Duodenal mucosa (tissue), 2 donors: ENCODE measurements around the gene PEAK1.
"Not testable (repeated sequence)": the region's sequence is repeated elsewhere in the genome, so short reads cannot be mapped to it uniquely, and the experiment has no call there.

ENCODE experiments used
- H3K27ac ChIP-seq: one replicate; pipeline ENCODE4 v1.7.0; 2013; ENCODE audit warnings: low read depth, low read length
- H3K27me3 ChIP-seq, 2 donors: one replicate each; pipeline ENCODE4 v1.7.0; 2013; ENCODE audit warnings: low read length in 2 of 2, control low read depth in 1 of 2; ENCODE audit not compliant: insufficient read depth in 2 of 2, control insufficient read depth in 1 of 2
- H3K36me3 ChIP-seq, 2 donors: one replicate each; pipeline ENCODE4 v1.7.0; 2013; ENCODE audit warnings: low read length in 2 of 2, control low read depth in 1 of 2; ENCODE audit not compliant: insufficient read depth in 2 of 2, control insufficient read depth in 1 of 2
- H3K4me1 ChIP-seq, 2 donors: one replicate each; pipeline ENCODE4 v1.7.0; 2013; ENCODE audit warnings: low read length in 2 of 2, control low read depth in 1 of 2; ENCODE audit not compliant: insufficient read depth in 2 of 2, control insufficient read depth in 1 of 2
- H3K4me3 ChIP-seq, 2 donors: one replicate each; pipeline ENCODE4 v1.7.0; 2013; ENCODE audit warnings: low read length in 2 of 2, low read depth in 1 of 2
- H3K9ac ChIP-seq, 2 donors: one replicate each; pipeline ENCODE4 v1.7.0; 2013; ENCODE audit warnings: low read length in 2 of 2, low read depth in 1 of 2
- H3K9me3 ChIP-seq, 2 donors: one replicate each; pipeline ENCODE4 v1.7.0; 2013; ENCODE audit warnings: low read length in 2 of 2, control low read depth in 1 of 2; ENCODE audit not compliant: control insufficient read depth in 1 of 2

The PEAK1 gene

DNA sequence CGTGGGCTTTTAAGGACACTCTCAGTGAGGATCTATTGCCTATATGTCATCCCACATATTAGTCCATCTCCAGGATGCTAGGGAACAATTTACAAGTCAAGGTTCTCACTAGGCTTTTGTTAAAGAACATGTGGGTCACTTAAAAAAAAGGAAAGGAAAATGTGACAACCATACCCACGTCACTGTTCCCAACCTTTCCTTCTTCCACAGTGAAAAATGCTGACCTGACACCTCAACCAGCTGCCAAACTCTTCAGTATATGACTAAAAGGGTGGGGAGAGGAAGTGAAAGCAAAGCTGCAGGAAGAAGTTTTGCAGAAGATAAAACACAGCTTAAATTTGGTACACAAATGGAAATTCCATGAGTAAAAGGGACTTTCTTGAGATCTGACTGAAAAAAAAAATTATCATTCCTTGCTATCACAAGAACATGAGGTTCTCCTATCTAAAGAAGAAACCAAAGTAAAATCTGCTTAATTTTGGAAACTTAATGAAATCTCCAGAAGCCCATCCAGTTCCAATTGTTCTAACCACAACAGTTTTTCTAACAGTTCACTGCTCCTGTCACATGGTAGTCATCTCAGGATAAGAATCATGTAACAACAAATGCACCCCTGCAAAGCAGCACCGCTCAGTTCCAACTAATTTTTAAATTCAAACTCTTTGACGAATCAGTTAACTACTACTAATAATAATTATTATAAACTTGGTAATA lies 232.0 kb downstream of the PEAK1 start:
- H3K4me1 ChIP-seq: peaks cover 17 to 18% of the 10 kb centered on the region in 2 donors
- no peak overlapping the region for H3K9ac ChIP-seq

DNA sequence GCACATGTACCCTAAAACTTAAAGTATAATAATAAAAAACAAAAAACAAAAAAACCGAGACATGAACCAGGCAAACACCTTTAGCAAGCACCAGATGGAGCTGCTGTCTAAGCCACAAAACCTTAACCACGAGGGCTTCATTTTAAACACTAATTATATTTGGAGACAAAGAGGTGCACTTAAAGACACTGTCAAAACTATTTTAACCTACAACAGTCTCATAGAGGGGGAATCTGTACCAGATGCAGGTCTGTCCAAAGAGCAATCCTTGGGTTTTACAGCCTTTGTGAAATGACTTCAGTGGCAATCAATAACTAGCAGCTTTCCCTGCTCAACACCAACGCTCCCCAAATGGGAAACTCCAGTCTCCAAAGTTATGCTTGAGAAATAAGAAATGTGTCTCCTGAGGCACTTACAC lies 233.3 kb downstream of the PEAK1 start:
- H3K4me1 ChIP-seq: peaks cover 17 to 18% of the 10 kb centered on the region in 2 donors
- no peaks in the 10 kb centered on the region for H3K36me3 ChIP-seq
- H3K9ac ChIP-seq: no peak overlapping the region
- no peaks in the 10 kb centered on the region for H3K9me3 ChIP-seq
- no peak overlapping the region for H3K27ac ChIP-seq
- no peak overlapping the region for H3K4me3 ChIP-seq
- H3K27me3 ChIP-seq: no peaks in the 10 kb centered on the region

More for the DNA sequence above, 232.0 kb downstream of the PEAK1 start:
- no peak overlapping the region for H3K27ac ChIP-seq
- no peaks in the 10 kb centered on the region for H3K9me3 ChIP-seq
- no peaks in the 10 kb centered on the region for H3K27me3 ChIP-seq
- H3K4me3 ChIP-seq: no peak overlapping the region
- H3K36me3 ChIP-seq: no peaks in the 10 kb centered on the region

DNA sequence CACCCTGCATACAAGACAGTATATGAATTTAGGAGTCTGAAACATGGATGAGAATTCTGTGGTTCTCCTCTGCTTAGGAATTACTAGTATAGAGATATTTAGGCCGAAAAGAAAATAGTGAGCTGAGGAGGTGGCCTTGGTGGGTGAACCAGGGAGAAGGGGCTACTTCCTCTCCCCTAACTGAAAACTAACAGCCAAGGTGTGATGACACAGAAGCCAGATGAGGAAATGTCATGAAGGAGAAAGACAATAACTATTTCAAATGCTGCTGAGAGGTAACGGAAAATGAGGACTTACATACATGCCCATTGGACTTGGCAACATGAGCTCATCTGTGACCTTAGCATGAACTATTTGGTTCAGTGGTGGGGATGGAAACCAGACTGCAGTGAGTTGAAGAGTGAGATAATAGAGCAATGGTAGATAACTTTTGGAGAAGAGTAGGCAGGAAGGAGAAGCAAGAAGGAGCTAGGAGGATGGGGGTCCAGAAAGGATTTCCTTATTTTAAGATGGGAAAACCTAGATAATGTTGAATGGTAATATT lies 234.6 kb downstream of the PEAK1 start:
- Histone ChIP-seq H3K9ac (no peak overlapping the region), H3K4me3 (no peak overlapping the region), H3K4me1 (peaks cover 18% of the 10 kb centered on the region in 2 donors), H3K27ac (no peak overlapping the region), H3K36me3 (no peaks in the 10 kb centered on the region), H3K27me3 (no peaks in the 10 kb centered on the region), H3K9me3 (no peaks in the 10 kb centered on the region)

DNA sequence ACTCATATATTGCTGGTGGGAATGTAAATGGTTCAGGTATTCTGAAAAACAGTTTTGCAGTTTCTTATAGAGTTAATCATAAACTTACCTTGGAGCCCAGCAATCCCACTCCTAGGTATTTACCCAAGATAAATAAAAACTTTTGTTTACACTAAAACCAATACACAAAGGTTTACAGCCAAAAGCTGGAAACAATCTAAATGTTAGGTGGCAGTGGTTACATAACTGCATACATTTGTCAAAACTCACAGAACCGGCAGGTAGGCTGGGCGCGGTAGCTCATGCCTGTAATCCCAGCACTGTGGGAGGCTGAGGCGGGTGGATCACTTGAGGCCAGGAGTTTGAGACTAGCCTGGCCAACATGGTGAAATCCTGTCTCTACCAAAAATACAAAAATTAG lies 235.6 kb downstream of the PEAK1 start:
- H3K27ac ChIP-seq, H3K9me3 ChIP-seq, H3K4me3 ChIP-seq, H3K9ac ChIP-seq, H3K36me3 ChIP-seq, H3K27me3 ChIP-seq: not testable (repeated sequence)
- peaks cover 25 to 27% of the 10 kb centered on the region in 2 donors for H3K4me1 ChIP-seq

DNA sequence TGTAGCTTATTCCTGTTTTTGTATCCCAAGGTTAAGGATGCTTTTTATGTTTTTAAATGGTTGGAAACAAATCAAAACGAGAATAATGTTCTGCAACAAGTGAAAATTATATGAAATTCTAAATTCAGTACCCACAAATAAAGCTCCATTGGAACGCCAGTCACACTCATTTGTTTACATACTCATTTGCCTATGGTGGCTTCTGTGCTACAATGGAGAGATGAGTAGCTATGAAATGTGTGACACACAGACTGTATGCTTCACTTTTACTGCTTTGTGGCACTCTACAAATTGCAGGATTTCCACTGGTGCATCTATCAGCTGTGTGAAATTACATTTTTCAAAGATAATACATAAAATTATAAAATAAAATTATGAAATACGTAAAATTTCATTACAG lies 236.8 kb downstream of the PEAK1 start:
- Histone ChIP-seq H3K4me1 (peaks cover 28 to 39% of the 10 kb centered on the region in 2 donors), H3K4me3 (no peak overlapping the region), H3K9ac (no peak overlapping the region), H3K9me3 (no peaks in the 10 kb centered on the region), H3K36me3 (no peaks in the 10 kb centered on the region), H3K27me3 (no peaks in the 10 kb centered on the region), H3K27ac (no peak overlapping the region)

DNA sequence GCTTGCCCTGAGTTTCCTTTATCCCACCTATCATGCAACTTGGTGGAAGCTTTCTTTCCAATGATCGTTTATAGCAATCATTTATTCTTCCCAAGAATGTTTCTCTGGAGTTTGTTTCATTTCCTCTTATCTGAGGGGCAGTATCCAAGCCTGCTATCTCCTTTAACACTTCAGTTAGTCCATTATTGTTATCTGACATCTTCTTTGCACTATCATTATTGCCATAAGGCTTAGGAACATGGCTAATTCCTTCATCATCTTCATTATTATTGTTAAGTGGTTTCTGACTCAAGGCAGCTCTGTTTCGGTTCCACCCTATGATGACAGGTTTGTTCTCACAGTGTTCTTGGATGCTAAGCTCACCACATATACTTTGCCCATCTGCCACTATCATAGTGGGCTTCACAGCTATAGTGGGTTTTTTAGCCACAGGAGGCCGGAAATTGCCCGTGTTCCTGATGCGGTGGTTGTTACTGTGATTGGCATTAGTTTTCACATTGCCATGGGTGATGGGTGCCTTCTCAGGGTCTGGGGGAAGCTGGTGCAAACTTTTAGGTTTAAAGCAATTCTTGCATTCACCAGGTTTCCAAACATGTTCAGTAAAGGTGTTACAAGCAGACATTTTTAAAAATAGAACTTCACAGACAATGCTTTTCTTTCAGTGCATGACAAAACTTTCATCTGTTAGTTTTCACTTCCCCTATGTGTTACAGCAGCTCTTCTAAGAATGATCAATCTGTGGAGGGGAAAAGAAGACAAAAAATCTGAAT lies 238.4 kb downstream of the PEAK1 start:
- Histone ChIP-seq H3K9ac (no peak overlapping the region), H3K36me3 (no peaks in the 10 kb centered on the region), H3K4me3 (no peak overlapping the region), H3K4me1 (peaks cover 19 to 24% of the 10 kb centered on the region in 2 donors), H3K27me3 (no peaks in the 10 kb centered on the region), H3K27ac (no peak overlapping the region), H3K9me3 (no peaks in the 10 kb centered on the region)

DNA sequence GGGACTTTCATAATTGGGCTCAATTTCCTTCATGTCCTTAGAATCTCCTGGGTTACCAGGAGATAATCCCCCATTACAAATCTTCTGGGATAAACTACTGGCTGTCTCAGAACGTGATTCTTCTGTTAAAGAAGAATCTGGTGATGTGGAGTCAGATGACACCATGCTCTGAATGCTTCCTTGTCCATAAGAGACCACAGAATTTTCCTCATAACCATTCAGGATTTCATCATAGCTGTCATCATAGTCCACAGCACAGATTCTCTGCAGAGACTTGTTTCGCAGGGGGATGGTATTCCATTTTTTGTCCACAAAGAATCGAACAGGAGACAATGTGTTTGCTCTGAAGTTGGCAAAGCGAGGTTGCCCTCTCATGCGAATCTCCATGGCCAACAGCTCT lies 239.1 kb downstream of the PEAK1 start:
- no peak overlapping the region for H3K4me3 ChIP-seq
- no peak overlapping the region for H3K9ac ChIP-seq
- H3K9me3 ChIP-seq: no peaks in the 10 kb centered on the region
- H3K4me1 ChIP-seq: peaks cover 15 to 24% of the 10 kb centered on the region in 2 donors
- no peaks in the 10 kb centered on the region for H3K36me3 ChIP-seq
- no peak overlapping the region for H3K27ac ChIP-seq
- no peaks in the 10 kb centered on the region for H3K27me3 ChIP-seq

DNA sequence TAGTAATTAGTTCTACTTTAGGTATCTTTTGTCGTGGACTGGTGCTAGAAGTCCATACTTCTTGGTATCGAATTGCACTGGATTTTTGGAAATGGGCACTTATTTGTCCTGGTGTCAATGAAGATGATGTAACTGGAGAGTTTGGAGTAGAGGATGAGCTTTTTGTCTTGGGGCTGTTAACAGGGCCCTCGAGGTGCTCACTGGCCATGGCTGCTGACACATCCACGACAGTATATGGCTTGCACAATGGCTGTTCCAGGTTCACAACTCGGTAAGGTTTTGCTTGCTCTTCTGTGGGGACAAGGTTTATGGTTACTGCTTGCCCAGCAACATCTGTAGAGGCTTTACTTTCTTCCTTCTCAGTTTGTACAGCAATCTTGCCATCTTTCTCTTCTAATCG lies 239.6 kb downstream of the PEAK1 start:
- H3K4me3 ChIP-seq: no peak overlapping the region
- no peaks in the 10 kb centered on the region for H3K27me3 ChIP-seq
- no peaks in the 10 kb centered on the region for H3K9me3 ChIP-seq
- no peaks in the 10 kb centered on the region for H3K36me3 ChIP-seq
- peaks cover 15 to 24% of the 10 kb centered on the region in 2 donors for H3K4me1 ChIP-seq
- H3K9ac ChIP-seq: no peak overlapping the region
- H3K27ac ChIP-seq: no peak overlapping the region

DNA sequence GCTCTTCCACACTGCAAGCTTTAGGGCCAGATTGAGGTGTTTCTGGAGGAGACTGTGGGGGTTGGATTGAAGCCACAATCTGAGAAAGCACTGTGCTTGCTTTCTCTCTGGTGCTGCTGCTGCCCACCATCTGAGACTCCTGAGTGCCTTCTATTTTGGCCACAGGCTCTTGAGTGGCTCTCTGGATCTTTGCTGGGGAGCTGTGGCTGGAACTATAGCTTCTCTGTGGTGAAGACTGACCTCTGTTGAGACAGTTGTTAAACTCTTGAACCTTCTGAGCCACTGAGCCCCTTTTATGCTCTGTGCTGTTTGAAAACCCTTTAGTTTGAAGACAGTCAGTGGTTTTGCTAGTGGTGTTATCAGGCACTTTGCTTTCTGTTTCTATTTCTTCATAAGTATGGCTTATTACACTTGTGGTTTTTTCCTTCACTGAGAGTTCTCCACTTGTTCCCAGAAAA lies 240.3 kb downstream of the PEAK1 start:
- H3K27me3 ChIP-seq: no peaks in the 10 kb centered on the region
- H3K36me3 ChIP-seq: no peaks in the 10 kb centered on the region
- H3K9me3 ChIP-seq: no peaks in the 10 kb centered on the region
- H3K9ac ChIP-seq: no peak overlapping the region
- H3K4me3 ChIP-seq: no peak overlapping the region
- peaks cover 15 to 24% of the 10 kb centered on the region in 2 donors for H3K4me1 ChIP-seq
- no peak overlapping the region for H3K27ac ChIP-seq

DNA sequence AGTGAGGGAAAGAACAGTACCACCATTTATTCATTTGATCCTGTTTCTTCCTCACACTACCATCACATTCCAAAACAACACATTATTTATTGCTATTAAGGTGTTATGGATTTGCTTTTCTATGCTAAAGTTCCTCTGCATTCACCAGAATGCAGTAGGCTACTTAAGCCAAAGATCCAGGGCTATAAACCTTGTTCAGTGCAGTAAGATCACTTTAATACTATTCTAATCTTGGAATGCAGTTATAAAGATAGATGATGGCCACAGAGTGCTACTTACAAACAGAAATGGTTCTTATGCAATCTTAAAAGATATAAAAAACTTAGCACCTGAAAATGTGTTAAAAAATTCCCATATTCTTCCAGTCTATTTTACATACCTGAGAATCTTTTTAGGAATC lies 241.5 kb downstream of the PEAK1 start:
- no peak overlapping the region for H3K27ac ChIP-seq
- H3K9ac ChIP-seq: no peak overlapping the region
- no peaks in the 10 kb centered on the region for H3K36me3 ChIP-seq
- H3K9me3 ChIP-seq: no peaks in the 10 kb centered on the region
- H3K27me3 ChIP-seq: no peaks in the 10 kb centered on the region
- peaks cover 15 to 24% of the 10 kb centered on the region in 2 donors for H3K4me1 ChIP-seq
- no peak overlapping the region for H3K4me3 ChIP-seq
